ENCODE measurements around the gene ESR2. TPM values are rescaled to one million over a fixed set of nuclear protein-coding genes. Genes with fewer than 3 reads are reported as not detected.

ESR2 gene
- total and polyA plus RNA-seq, 2 of the 8 experiments (the other 6 are each of a cell fraction or from before 2014, with no cell fraction given): 0.19 to 0.23 TPM

- Histone ChIP-seq H4K5ac (ENCODE audit: insufficient read length, low read depth, low read length) (no peak overlapping the region), H3K23me2 (ENCODE audit: low read depth, low read length) (no peaks in the 10 kb centered on the region), H3K23ac (ENCODE audit: insufficient read length) (no peak overlapping the region), H3K56ac (replicated peaks; ENCODE audit: insufficient read length, low read depth, low read length) (no peak overlapping the region), H4K20me1 (replicated peaks in 1 of 2; ENCODE audit: control insufficient read depth in 1 of 2, insufficient read depth in 2 of 2, low read length in 2 of 2) (no peaks in the 10 kb centered on the region), H2BK5ac (ENCODE audit: low read depth, low read length) (no peak overlapping the region), H3K36me3 (ENCODE audit: control insufficient read depth in 2 of 4, insufficient read depth in 4 of 4, low read length in 3 of 4) (peaks cover 0 to 7% (median 3%) of the 10 kb centered on the region in 4 experiments; a peak in 3 of 8 replicates), H3K18ac (ENCODE audit: extremely low read depth, low read length) (no peak overlapping the region), H3K4me1 (replicated peaks in 1 of 4; ENCODE audit: control insufficient read depth in 3 of 4, insufficient read depth in 4 of 4, low read length in 3 of 4) (peaks cover 0 to 12% (median 5%) of the 10 kb centered on the region in 4 experiments; a peak in 3 of 7 replicates), H2BK12ac (ENCODE audit: low read depth, low read length) (0 out of 2 replicates have a peak overlapping the region, but pooled peaks have one; percentile 75), H3K79me2 (ENCODE audit: control insufficient read depth in 1 of 2, insufficient read depth in 2 of 2, low read length in 2 of 2) (no peaks in the 10 kb centered on the region), H3K27me3 (replicated peaks in 1 of 4; ENCODE audit: control insufficient read depth in 3 of 4, extremely low read depth in 1 of 4, insufficient read depth in 3 of 4, low read length in 3 of 4) (no peaks in the 10 kb centered on the region), H2BK15ac (ENCODE audit: low read length) (no peak overlapping the region), H3K4me3 (ENCODE audit: extremely low read depth in 1 of 4, insufficient read depth in 2 of 4, low read depth in 3 of 4, low read length in 4 of 4) (no peak overlapping the region), H3K27ac (ENCODE audit: low read depth, low read length) (no peak overlapping the region), H3K4ac (replicated peaks; ENCODE audit: insufficient read length, low read depth, low read length) (no peak overlapping the region), H2AK5ac (ENCODE audit: low read depth, low read length) (no peak overlapping the region), H4K8ac (ENCODE audit: extremely low read depth, insufficient read depth, low read length) (no peak overlapping the region), H3K9me3 (ENCODE audit: insufficient read depth in 2 of 2, low read depth in 1 of 2, low read length in 1 of 2) (no peaks in the 10 kb centered on the region), H3K9ac (replicated peaks in 1 of 4; ENCODE audit: extremely low read depth in 1 of 4, low read depth in 3 of 4, low read length in 3 of 4) (no peak overlapping the region), H2BK120ac (replicated peaks; ENCODE audit: low read depth, low read length) (no peak overlapping the region), H4K91ac (replicated peaks; ENCODE audit: insufficient read length, low read length) (no peak overlapping the region), H2BK20ac (ENCODE audit: low read length) (no peak overlapping the region), H3K4me2 (ENCODE audit: insufficient read depth in 1 of 2, low read depth in 2 of 2, low read length in 2 of 2) (no peak overlapping the region), H3K14ac (ENCODE audit: insufficient read length) (no peak overlapping the region), H2AFZ (ENCODE audit: low read length) (no peak overlapping the region), H3K79me1 (ENCODE audit: low read depth, low read length) (no peaks in the 10 kb centered on the region)
- 89% methylated on average over 7 of the region's 7 CpGs; no CpG with 5 or more reads in 1 of the 2 experiments for WGBS, 2 experiments (ENCODE audit: extremely low coverage in 1 of 2, insufficient coverage in 1 of 2, insufficient read length in 1 of 2, insufficient replicate concordance in 2 of 2, low coverage in 1 of 2, low lambda C conversion rate in 2 of 2, missing lambda C conversion rate in 1 of 2)
- CTCF ChIA-PET (ENCODE audit: partially characterized antibody): interaction anchor here (1.6 kb wide), 1 partner anchor 19 kb away, joined by 7 read pairs; no protein-coding TSS in a partner anchor
- no peak for FAIRE-seq
- DNase-seq (ENCODE audit: low read depth in 1 of 2, low spot score in 2 of 2): no peak
- POLR2A ChIA-PET (ENCODE audit: partially characterized antibody): interaction anchor here (0.8 to 1.1 kb wide), 2 partner anchors 21 to 210 kb away, joined by 3 read pairs; partner anchors contain the start of gene SYNE2
- TF ChIP-seq TBP (IDR thresholded peaks at IDR 0.05; ENCODE audit: low read depth, low read length) (no peak), SIN3A (conservative IDR thresholded peaks at IDR 0.05 in 1 of 2, IDR thresholded peaks at IDR 0.05 in 1 of 2; ENCODE audit: low read depth in 1 of 2, low read length in 2 of 2) (no peak), SP2 (IDR thresholded peaks at IDR 0.05; ENCODE audit: low read length) (no peak), E2F6 (IDR thresholded peaks at IDR 0.05) (no peak)
Observed at GRCh38 chr14:64062381-64063115, 231.6 kb downstream of the ESR2 start.
